Cardiac muscle cell (in vitro differentiated cells and primary cell): Measurements from ENCODE around the gene DDI2. TPM values are rescaled to one million over a fixed set of nuclear protein-coding genes. Genes with fewer than 3 reads are reported as not detected.

Source experiments
- DNase-seq, 2 donors: peaks; one replicate each; pipeline versions ENCODE4 v3.0.0 to v3.0.0-alpha.2; 2010 to 2017; ENCODE audit warnings: low read depth in 1 of 2, low spot score in 1 of 2
- H3K27ac ChIP-seq: fragments of 200-600 bp; sonication (generic); 2 replicates; pipeline ENCODE4 v1.5.1; 2016
- H3K27me3 ChIP-seq: fragments of 200-600 bp; sonication (generic); 2 replicates; pipeline ENCODE4 v1.6.0; 2016; ENCODE audit warnings: control low read depth
- H3K36me3 ChIP-seq: fragments of 200-600 bp; sonication (generic); 2 replicates; pipeline ENCODE4 v1.5.1; 2016; ENCODE audit warnings: control low read depth
- H3K4me1 ChIP-seq: fragments of 200-600 bp; sonication (generic); 2 replicates; pipeline ENCODE4 v1.8.1; 2017; ENCODE audit warnings: low read depth, mild to moderate bottlenecking, mixed run types
- H3K4me3 ChIP-seq: fragments of 200-600 bp; sonication (generic); 2 replicates; pipeline ENCODE4 v1.5.1; 2016; ENCODE audit warnings: mild to moderate bottlenecking
- H3K9me3 ChIP-seq: fragments of 200-600 bp; sonication (generic); 2 replicates; pipeline ENCODE4 v1.5.1; 2017; ENCODE audit warnings: low read depth, mild to moderate bottlenecking, control low read depth
- CTCF ChIP-seq: IDR thresholded peaks from 2 replicates; pipeline ENCODE4 v1.5.1; 2012; ENCODE audit warnings: low read depth, mild to moderate bottlenecking, low read length
- polyA plus RNA-seq: library from polyadenylated mRNA; unstranded; fragments of >200 nt; fragmentation: Nextera tagmentation; extraction: Ambion mirVana; gene quantifications from 2 replicates; pipeline ENCODE4 v1.2.1, GENCODE V29; 2016
- total RNA-seq: library from RNA; depleted of rRNA; stranded (reverse); fragments of >200 nt; gene quantifications from 2 replicates; pipeline ENCODE4 v1.2.3, GENCODE V29; 2016

The DDI2 gene
- total RNA-seq (11.3 and 26.8 TPM in 2 replicates), polyA plus RNA-seq (7.4 and 10.0 TPM in 2 replicates)

- Histone ChIP-seq H3K9me3 (no peaks in the 10 kb centered on the region), H3K4me1 (peaks cover 27% of the 10 kb centered on the region), H3K36me3 (no peaks in the 10 kb centered on the region), H3K27me3 (no peaks in the 10 kb centered on the region), H3K4me3 (peak within 1 kb of the TSS; percentile 67), H3K27ac (peak within 1 kb of the TSS; percentile 93)
- no peak for TF ChIP-seq CTCF
- peak; percentile 98 to 99 for DNase-seq
Observed at GRCh38 chr1:15617173-15618076, at the start of gene DDI2. Gene DDI2, plus strand, starts transcription at chr1:15617458. Its CDS starts 213 bp downstream, at chr1:15617671.

GRCh38 chr1:15568387-15569073 is 48.7 kb upstream of the DDI2 start:
- TF ChIP-seq CTCF, result no peak
- H3K36me3 ChIP-seq, result peaks cover 60% of the 10 kb centered on the region

GRCh38 chr1:15570861-15571260 is 46.4 kb upstream of the DDI2 start:
- Histone ChIP-seq H3K27ac (no peak overlapping the region), H3K4me3 (no peak overlapping the region), H3K9me3 (no peaks in the 10 kb centered on the region), H3K4me1 (no peaks in the 10 kb centered on the region), H3K36me3 (peaks cover 44% of the 10 kb centered on the region), H3K27me3 (no peaks in the 10 kb centered on the region)
- TF ChIP-seq CTCF, result no peak
- no peak for DNase-seq

More at GRCh38 chr1:15568387-15569073, 48.7 kb upstream of the DDI2 start:
- Histone ChIP-seq H3K4me1 (no peaks in the 10 kb centered on the region), H3K27ac (peak overlapping the region; percentile 13), H3K4me3 (no peak overlapping the region), H3K27me3 (no peaks in the 10 kb centered on the region), H3K9me3 (no peaks in the 10 kb centered on the region)
- DNase-seq, result no peak

DNA sequence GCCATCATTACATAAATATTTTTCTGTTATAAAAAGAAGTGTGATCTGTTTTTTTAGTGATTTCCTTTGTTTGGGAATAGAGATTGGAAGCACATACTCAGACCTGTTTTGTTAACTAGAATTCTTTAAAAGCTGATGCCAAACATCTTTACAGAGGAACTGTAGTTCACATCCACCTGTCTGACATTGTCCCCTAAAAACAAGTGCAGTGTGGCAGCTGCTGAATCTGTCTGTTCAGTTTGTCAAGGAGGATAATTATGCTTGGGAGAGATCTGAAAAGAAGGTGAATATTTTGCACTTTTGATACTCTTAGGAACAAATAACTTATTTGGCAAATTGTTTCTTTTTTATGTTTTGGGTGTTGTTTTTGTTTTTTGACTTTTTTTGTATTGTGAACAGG is 46.0 kb upstream of the DDI2 start:
- no peaks in the 10 kb centered on the region for H3K9me3 ChIP-seq
- no peak for TF ChIP-seq CTCF
- H3K27ac ChIP-seq, result no peak overlapping the region
- H3K4me1 ChIP-seq, result no peaks in the 10 kb centered on the region
- no peaks in the 10 kb centered on the region for H3K27me3 ChIP-seq
- H3K36me3 ChIP-seq, result peaks cover 42% of the 10 kb centered on the region
- DNase-seq, result no peak
- no peak overlapping the region for H3K4me3 ChIP-seq

DNA sequence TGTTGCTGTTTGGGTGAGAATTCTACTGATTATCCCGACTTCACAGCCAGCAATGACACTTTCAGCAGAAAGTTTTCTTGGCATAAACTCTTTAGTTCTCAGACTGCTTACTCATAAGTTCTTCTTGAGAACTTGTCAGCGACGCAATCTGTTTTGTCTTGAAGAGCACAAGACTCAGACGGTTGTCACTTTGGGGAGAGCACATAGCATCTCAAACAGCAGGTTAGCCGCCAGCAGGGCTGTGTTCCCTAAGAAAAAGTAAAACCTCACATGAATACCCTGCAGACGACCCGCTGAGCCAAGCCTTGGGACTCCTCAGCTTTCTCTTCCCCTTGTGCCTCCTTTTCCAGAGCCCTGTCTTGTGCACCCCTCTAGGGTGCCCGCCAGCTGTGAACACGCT is 43.8 kb upstream of the DDI2 start:
- DNase-seq, result peak in 1 of 2 donors; percentile 45
- Histone ChIP-seq H3K9me3 (no peaks in the 10 kb centered on the region), H3K4me3 (no peak overlapping the region), H3K27me3 (no peaks in the 10 kb centered on the region), H3K27ac (peak overlapping the region; percentile 34), H3K36me3 (peaks cover 24% of the 10 kb centered on the region), H3K4me1 (no peaks in the 10 kb centered on the region)
- no peak for TF ChIP-seq CTCF
